ENCODE measurements around the gene UPP1. TPM values are rescaled to one million over a fixed set of nuclear protein-coding genes. Genes with fewer than 3 reads are reported as not detected.

UPP1 gene
- total RNA-seq, 4 donors from 2014 or later, result 15.4 to 24.0 (median 16.4) TPM

GRCh38 chr7:48102530-48102929 is 13.5 kb downstream of the UPP1 start:
- no peaks in the 10 kb centered on the region for H3K4me1 ChIP-seq
- no peak for DNase-seq
- H3K36me3 ChIP-seq, result peaks cover 0 to 75% (median 0%) of the 10 kb centered on the region in 3 donors
- no peak overlapping the region for H3K27ac ChIP-seq
- H3K27me3 ChIP-seq, result no peaks in the 10 kb centered on the region
- TF ChIP-seq POLR2A (IDR thresholded peaks at IDR 0.05), result no peak
- TF ChIP-seq, protein P1, sequence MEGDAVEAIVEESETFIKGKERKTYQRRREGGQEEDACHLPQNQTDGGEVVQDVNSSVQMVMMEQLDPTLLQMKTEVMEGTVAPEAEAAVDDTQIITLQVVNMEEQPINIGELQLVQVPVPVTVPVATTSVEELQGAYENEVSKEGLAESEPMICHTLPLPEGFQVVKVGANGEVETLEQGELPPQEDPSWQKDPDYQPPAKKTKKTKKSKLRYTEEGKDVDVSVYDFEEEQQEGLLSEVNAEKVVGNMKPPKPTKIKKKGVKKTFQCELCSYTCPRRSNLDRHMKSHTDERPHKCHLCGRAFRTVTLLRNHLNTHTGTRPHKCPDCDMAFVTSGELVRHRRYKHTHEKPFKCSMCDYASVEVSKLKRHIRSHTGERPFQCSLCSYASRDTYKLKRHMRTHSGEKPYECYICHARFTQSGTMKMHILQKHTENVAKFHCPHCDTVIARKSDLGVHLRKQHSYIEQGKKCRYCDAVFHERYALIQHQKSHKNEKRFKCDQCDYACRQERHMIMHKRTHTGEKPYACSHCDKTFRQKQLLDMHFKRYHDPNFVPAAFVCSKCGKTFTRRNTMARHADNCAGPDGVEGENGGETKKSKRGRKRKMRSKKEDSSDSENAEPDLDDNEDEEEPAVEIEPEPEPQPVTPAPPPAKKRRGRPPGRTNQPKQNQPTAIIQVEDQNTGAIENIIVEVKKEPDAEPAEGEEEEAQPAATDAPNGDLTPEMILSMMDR (IDR thresholded peaks at IDR 0.05), result no peak
- H3K9me3 ChIP-seq, result no peaks in the 10 kb centered on the region
- no peak overlapping the region for H3K4me3 ChIP-seq

DNA sequence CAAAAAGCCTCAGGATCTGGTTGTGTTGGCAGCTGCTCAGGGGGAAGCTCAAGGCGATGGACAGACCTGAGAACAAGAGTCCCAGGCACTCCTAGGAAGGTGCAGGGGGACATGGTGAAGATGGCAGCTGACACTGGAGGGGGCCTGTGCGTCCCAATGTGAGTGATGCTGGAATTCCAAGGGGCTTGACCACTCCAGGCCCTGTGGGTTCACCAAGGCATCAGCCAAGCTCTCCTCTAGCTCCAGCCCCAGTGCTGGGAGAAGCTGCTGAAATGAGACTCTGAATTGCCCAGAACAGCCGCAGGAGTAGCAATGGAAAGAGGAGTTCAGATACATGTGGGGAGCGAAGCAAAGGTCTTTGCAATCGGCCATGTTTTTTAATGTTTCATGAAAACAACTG is 16.0 kb downstream of the UPP1 start:
- TF ChIP-seq, protein P1 (IDR thresholded peaks at IDR 0.05), result no peak
- no peak for TF ChIP-seq POLR2A (IDR thresholded peaks at IDR 0.05)
- Histone ChIP-seq H3K4me1 (no peaks in the 10 kb centered on the region), H3K36me3 (peaks cover 0 to 81% (median 0%) of the 10 kb centered on the region in 3 donors), H3K4me3 (no peak overlapping the region), H3K9me3 (no peaks in the 10 kb centered on the region), H3K27ac (no peak overlapping the region), H3K27me3 (no peaks in the 10 kb centered on the region)
- DNase-seq, result no peak

DNA sequence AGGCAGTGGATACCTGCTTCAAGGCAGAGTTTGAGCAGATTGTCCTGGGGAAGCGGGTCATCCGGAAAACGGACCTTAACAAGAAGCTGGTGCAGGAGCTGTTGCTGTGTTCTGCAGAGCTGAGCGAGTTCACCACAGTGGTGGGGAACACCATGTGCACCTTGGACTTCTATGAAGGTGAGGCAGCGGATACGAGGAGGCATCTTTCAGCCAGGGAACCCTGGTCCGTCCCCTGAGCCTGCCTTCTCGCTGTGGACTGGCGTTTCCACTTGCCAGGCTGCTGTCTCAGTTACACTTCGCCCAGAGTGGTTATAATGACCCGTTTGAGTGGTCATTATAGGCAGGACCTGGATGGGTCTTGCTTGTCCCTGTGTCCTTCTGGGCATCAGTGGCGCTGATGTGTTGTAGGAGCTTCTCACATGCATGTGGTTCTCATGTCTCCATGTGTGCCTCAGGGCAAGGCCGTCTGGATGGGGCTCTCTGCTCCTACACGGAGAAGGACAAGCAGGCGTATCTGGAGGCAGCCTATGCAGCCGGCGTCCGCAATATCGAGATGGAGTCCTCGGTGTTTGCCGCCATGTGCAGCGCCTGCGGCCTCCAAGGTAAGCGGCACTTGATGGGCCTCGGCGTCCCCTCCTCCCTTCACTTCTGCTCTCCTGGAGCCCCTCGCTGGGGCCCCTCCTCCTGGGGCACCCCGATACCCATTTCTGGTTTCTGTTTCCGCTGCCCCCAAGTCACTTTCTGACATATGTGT is 18.0 kb downstream of the UPP1 start:
- DNase-seq, result no peak
- H3K4me3 ChIP-seq, result no peak overlapping the region
- H3K4me1 ChIP-seq, result peaks cover 0 to 3% (median 0%) of the 10 kb centered on the region in 4 donors
- H3K36me3 ChIP-seq, result peaks cover 0 to 63% (median 0%) of the 10 kb centered on the region in 3 donors
- H3K27ac ChIP-seq, result no peak overlapping the region
- TF ChIP-seq, protein P1 (IDR thresholded peaks at IDR 0.05), result no peak
- TF ChIP-seq POLR2A (IDR thresholded peaks at IDR 0.05), result no peak
- no peaks in the 10 kb centered on the region for H3K9me3 ChIP-seq
- H3K27me3 ChIP-seq, result no peaks in the 10 kb centered on the region

DNA sequence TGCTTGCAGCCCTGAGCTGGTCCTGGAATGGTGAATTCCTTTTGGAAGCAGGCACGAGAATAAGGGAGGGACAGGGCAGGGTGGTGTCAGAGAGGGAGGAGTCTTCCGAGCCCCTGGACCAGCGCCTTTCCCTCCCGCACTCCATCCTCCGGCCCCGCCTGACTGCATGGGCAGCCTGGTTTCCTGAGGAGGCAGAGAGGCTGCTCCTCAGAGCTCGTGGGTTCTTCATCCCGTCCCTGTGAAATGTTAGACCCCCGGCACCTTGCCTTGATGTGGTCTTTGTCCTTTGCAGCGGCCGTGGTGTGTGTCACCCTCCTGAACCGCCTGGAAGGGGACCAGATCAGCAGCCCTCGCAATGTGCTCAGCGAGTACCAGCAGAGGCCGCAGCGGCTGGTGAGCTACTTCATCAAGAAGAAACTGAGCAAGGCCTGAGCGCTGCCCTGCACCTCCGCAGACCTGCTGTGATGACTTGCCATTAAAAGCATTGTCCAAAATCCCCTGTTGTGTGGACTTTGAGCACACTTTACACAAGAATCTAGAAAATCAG is 18.9 kb downstream of the UPP1 start:
- DNase-seq, result no peak
- Histone ChIP-seq H3K27ac (no peak overlapping the region), H3K36me3 (peaks cover 0 to 54% (median 0%) of the 10 kb centered on the region in 3 donors), H3K4me3 (no peak overlapping the region), H3K27me3 (no peaks in the 10 kb centered on the region), H3K4me1 (peaks cover 0 to 3% (median 0%) of the 10 kb centered on the region in 4 donors), H3K9me3 (no peaks in the 10 kb centered on the region)
- TF ChIP-seq, protein P1 (IDR thresholded peaks at IDR 0.05), result no peak
- no peak for TF ChIP-seq POLR2A (IDR thresholded peaks at IDR 0.05)

- Histone ChIP-seq H3K4me1 (peaks cover 0 to 3% (median 0%) of the 10 kb centered on the region in 4 donors), H3K27ac (no peak overlapping the region), H3K9me3 (no peaks in the 10 kb centered on the region), H3K27me3 (no peaks in the 10 kb centered on the region), H3K36me3 (peaks cover 0 to 42% (median 0%) of the 10 kb centered on the region in 3 donors), H3K4me3 (no peak overlapping the region)
- TF ChIP-seq, protein P1 (IDR thresholded peaks at IDR 0.05), result no peak
- no peak for TF ChIP-seq POLR2A (IDR thresholded peaks at IDR 0.05)
- DNase-seq, result no peak
Measured at GRCh38 chr7:48108959-48109847, 20.1 kb downstream of the UPP1 start.

All from Peyer's patch (tissue), 4 donors.